ELF-1 (cell line): ENCODE data around the gene LPP.
"Not testable (repeated sequence)": the region's sequence is repeated elsewhere in the genome, so short reads cannot be mapped to it uniquely, and the experiment has no call there.

Source experiments
- DNase-seq: peaks from one replicate; pipeline ENCODE4 v3.0.0-alpha.2; 2016; ENCODE audit warnings: low read depth, low spot score

Gene LPP

GRCh38 chr3:188580223-188580622 lies 426.3 kb downstream of the LPP start:
- no peak for DNase-seq

GRCh38 chr3:188580659-188581058 lies 426.7 kb downstream of the LPP start:
- DNase-seq = no peak

GRCh38 chr3:188581365-188581764 lies 427.4 kb downstream of the LPP start:
- no peak for DNase-seq

- no peak for DNase-seq
Measured at GRCh38 chr3:188581792-188582191, 427.8 kb downstream of the LPP start.

- no peak for DNase-seq
Measured at GRCh38 chr3:188583341-188584161, 429.6 kb downstream of the LPP start.

GRCh38 chr3:188584162-188584529 lies 430.2 kb downstream of the LPP start:
- no peak for DNase-seq

GRCh38 chr3:188584958-188585689 lies 431.2 kb downstream of the LPP start:
- DNase-seq = no peak

GRCh38 chr3:188589071-188589470 lies 435.1 kb downstream of the LPP start:
- no peak for DNase-seq

- no peak for DNase-seq
Measured at GRCh38 chr3:188589771-188590170, 435.8 kb downstream of the LPP start.

GRCh38 chr3:188590557-188590956 lies 436.6 kb downstream of the LPP start:
- no peak for DNase-seq

GRCh38 chr3:188594139-188594538 lies 440.2 kb downstream of the LPP start:
- DNase-seq = peak; percentile 14

- DNase-seq = no peak
Measured at GRCh38 chr3:188595890-188596376, 442.0 kb downstream of the LPP start.

- DNase-seq = no peak
Measured at GRCh38 chr3:188598894-188599293, 444.9 kb downstream of the LPP start.

GRCh38 chr3:188602111-188602510 lies 448.2 kb downstream of the LPP start:
- no peak for DNase-seq

- DNase-seq = no peak
Measured at GRCh38 chr3:188602620-188603019, 448.7 kb downstream of the LPP start.

GRCh38 chr3:188604651-188605050 lies 450.7 kb downstream of the LPP start:
- no peak for DNase-seq

- no peak for DNase-seq
Measured at GRCh38 chr3:188605231-188605630, 451.3 kb downstream of the LPP start.

- DNase-seq = no peak
Measured at GRCh38 chr3:188605905-188606304, 451.9 kb downstream of the LPP start.

GRCh38 chr3:188607805-188608315 lies 453.9 kb downstream of the LPP start:
- no peak for DNase-seq

- DNase-seq = no peak
Measured at GRCh38 chr3:188608401-188608800, 454.4 kb downstream of the LPP start.

- DNase-seq = not testable (repeated sequence)
Measured at GRCh38 chr3:188613721-188614120, 459.8 kb downstream of the LPP start.

- no peak for DNase-seq
Measured at GRCh38 chr3:188617270-188617669, 463.3 kb downstream of the LPP start.
